Erythroblast (primary cell): Measurements from ENCODE around the gene COX14.
"Not testable (repeated sequence)": the region's sequence is repeated elsewhere in the genome, so short reads cannot be mapped to it uniquely, and the experiment has no call there.

Experiments used
- DNase-seq, 2 experiments: peaks; one replicate each; lab custom pipeline; 2025; lab: John Stamatoyannopoulos, UW
- GATA1 ChIP-seq: IDR thresholded peaks from 2 replicates; pipeline ENCODE4 v1.6.1; 2011; ENCODE audit warnings: low read depth, mild to moderate bottlenecking, control low read depth, low read length, moderate library complexity
- POLR2A ChIP-seq: IDR thresholded peaks from 2 replicates; pipeline ENCODE4 v1.6.1; 2011; ENCODE audit warnings: mild to moderate bottlenecking, low read length

Gene COX14

GRCh38 chr12:50077099-50077498 lies 34.9 kb upstream of the COX14 start:
- no peak for TF ChIP-seq GATA1
- no peak for TF ChIP-seq POLR2A
- no peak for DNase-seq

- TF ChIP-seq GATA1 (no peak), POLR2A (no peak)
- no peak for DNase-seq
Observed at GRCh38 chr12:50078281-50078680, 33.8 kb upstream of the COX14 start.

DNA sequence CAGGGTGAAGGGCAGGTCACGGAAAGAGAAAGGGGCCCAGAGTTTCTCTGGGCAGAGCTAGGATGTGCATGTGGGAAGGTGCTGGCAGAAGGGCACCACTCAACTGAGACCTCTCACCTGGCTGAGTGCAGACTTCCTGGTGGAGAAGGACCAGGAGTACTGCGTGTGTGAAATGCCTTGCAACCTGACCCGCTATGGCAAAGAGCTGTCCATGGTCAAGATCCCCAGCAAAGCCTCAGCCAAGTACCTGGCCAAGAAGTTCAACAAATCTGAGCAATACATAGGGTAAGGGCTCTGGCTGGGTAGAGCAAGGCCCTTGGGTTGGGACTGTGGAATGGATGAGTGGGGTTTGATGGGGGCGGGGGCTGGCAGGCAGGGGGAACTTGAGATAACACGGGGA lies 32.3 kb upstream of the COX14 start:
- TF ChIP-seq POLR2A (no peak), GATA1 (no peak)
- DNase-seq, result no peak

- no peak for TF ChIP-seq GATA1
- TF ChIP-seq POLR2A, result no peak
- peak in 1 of 2 experiments; percentile 10 for DNase-seq
Observed at GRCh38 chr12:50081096-50081808, 30.8 kb upstream of the COX14 start.

GRCh38 chr12:50082644-50083043 lies 29.4 kb upstream of the COX14 start:
- TF ChIP-seq GATA1 (no peak), POLR2A (no peak)

GRCh38 chr12:50083301-50083700 lies 28.7 kb upstream of the COX14 start:
- no peak for DNase-seq
- no peak for TF ChIP-seq POLR2A
- TF ChIP-seq GATA1, result no peak

More at GRCh38 chr12:50082644-50083043, 29.4 kb upstream of the COX14 start:
- DNase-seq, result no peak

GRCh38 chr12:50084409-50084774 lies 27.6 kb upstream of the COX14 start:
- not testable (repeated sequence) for DNase-seq

DNA sequence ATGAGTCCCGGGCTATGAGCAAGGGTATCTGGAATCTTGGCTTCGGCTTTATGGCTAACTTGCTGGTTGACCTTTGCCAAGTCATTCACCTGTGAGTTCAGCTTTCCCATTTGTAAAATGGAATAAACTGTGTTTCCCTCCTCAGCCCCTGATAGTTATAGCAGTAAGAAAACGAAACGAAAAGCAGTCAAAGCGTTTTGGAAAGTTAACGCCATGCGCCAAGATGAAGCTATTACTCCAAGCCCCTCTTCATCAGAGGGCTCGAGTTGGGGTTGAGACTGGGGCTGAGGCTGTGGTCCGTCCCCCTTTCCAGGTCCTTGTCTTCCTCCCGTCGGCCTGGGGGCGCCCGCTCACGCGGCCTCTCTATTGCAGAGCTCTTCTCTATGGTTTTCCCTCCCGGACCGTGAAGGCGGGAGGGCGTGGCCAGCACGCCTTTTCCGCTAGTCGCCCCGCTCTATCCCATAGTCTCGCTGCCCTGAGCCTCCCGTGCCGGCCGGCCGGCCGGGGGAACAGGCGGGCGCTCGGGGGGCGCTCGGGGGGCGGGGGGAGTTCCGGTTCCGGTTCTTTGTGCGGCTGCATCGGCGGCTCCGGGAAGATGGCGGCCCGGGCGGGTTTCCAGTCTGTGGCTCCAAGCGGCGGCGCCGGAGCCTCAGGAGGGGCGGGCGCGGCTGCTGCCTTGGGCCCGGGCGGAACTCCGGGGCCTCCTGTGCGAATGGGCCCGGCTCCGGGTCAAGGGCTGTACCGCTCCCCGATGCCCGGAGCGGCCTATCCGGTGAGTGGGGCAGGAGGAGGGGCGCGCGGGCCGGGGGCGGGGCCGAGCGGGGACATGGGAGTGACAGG lies 27.0 kb upstream of the COX14 start, which contains the start of gene SMARCD1:
Gene SMARCD1, plus strand, starts transcription at position 568 of the 840 bp plus-strand sequence. Its CDS starts 28 bp downstream, at position 596.
- peak; percentile 91 to 94 for DNase-seq
- TF ChIP-seq POLR2A, result peak; percentile 55
- TF ChIP-seq GATA1, result no peak

GRCh38 chr12:50085615-50086072 lies 26.4 kb upstream of the COX14 start:
- no peak for DNase-seq
- TF ChIP-seq POLR2A (no peak), GATA1 (no peak)

- TF ChIP-seq GATA1 (no peak), POLR2A (no peak)
Observed at GRCh38 chr12:50086148-50086547, 25.9 kb upstream of the COX14 start.

DNA sequence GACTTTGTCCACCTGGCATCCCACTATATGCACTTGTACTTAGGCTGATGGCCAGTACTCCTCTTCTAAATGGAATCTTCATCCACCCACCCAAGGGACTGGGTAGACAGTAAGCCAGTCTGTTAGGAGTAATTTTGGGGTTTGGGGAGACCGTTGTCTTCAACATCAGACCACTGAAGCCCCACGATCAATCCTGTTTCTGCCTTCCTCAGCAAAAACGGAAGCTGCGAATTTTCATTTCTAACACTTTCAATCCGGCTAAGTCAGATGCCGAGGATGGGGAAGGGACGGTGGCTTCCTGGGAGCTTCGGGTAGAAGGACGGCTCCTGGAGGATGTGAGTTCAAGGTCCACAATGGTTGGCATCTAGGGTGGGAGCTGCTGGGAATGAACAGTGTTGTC lies 24.9 kb upstream of the COX14 start:
- TF ChIP-seq POLR2A, result no peak
- TF ChIP-seq GATA1, result no peak

More at GRCh38 chr12:50086148-50086547, 25.9 kb upstream of the COX14 start:
- DNase-seq, result no peak

DNA sequence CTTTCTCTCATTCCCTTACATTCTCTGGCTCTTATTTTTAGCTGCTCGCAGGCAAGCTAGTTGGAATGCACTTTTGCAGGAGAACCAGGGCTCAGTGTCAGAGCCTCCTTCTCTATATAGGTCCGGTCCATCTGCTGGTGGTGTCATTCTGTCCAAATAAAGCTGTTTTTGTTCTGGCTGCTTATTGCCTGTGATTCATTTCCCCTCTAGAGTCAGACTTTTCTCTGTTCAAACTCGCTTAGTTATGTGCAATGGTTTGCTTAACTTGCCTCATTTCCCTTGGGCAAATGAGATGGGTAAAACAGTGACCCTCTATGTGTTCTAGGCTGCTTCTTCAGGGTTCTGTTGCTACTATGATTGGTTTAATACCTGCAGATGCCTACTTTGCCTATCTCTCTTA lies 24.0 kb upstream of the COX14 start:
- DNase-seq, result no peak
- TF ChIP-seq GATA1 (no peak), POLR2A (no peak)

More for the DNA sequence above, 24.9 kb upstream of the COX14 start:
- no peak for DNase-seq

- DNase-seq, result peak; percentile 58 to 75
Observed at GRCh38 chr12:50088577-50089335, 23.3 kb upstream of the COX14 start.

GRCh38 chr12:50089730-50090129 lies 22.3 kb upstream of the COX14 start:
- TF ChIP-seq GATA1 (no peak), POLR2A (no peak)
- DNase-seq, result no peak

More at GRCh38 chr12:50088577-50089335, 23.3 kb upstream of the COX14 start:
- TF ChIP-seq POLR2A (no peak), GATA1 (no peak)
